HFF-Myc (cell line): ENCODE measurements around the gene AGT.

ENCODE experiments used
- DNase-seq: peaks from one replicate; pipeline ENCODE4 v3.0.0-alpha.2; 2011; ENCODE audit warnings: low read depth; ENCODE audit errors: extremely low read depth
- H3K4me3 ChIP-seq: replicated peaks from 2 replicates; pipeline ENCODE4 v1.5.1; 2011; ENCODE audit warnings: low read depth, mild to moderate bottlenecking, control low read depth, low read length
- TF ChIP-seq, protein P1 (sequence below): IDR thresholded peaks from 2 replicates; pipeline ENCODE4 v1.5.1; 2012; ENCODE audit warnings: mild to moderate bottlenecking, low read depth, low read length, control low read depth; ENCODE audit errors: missing control alignments

The AGT gene

DNA sequence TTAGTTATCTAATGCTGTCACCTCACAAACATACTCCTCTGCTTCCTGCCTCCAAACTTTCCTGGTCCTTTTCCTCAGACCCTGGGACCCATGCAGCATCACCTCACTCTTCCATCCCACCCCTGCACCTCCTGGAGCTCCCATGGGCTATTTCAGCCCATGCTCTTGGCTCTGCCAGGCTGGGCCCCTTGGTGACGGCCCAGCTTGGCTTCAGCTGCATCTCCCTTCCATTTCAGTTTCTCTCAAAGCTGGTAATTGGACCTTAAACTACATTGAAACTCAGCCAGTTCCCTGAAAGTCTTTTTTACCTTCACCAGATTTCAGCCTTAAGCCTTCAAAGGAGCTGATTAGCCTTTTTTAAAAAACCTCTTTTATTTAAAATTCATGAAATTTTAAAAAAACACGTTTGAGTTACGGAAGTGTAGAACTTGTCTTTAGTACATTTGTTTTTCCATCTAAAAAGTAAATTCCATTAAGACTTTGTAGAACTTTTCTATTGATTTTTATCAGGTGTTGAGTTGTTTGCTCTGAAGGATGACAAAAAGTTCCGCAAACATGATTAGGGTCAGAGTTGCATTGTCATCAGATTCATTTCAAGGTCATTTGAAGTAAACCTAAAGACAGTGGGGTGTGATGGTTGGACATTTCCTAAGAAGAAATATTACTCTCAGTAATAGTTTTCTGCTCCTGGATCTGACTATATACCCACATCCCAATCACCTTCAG lies 33.5 kb downstream of the AGT start:
- no peak overlapping the region for H3K4me3 ChIP-seq
- TF ChIP-seq, protein P1, sequence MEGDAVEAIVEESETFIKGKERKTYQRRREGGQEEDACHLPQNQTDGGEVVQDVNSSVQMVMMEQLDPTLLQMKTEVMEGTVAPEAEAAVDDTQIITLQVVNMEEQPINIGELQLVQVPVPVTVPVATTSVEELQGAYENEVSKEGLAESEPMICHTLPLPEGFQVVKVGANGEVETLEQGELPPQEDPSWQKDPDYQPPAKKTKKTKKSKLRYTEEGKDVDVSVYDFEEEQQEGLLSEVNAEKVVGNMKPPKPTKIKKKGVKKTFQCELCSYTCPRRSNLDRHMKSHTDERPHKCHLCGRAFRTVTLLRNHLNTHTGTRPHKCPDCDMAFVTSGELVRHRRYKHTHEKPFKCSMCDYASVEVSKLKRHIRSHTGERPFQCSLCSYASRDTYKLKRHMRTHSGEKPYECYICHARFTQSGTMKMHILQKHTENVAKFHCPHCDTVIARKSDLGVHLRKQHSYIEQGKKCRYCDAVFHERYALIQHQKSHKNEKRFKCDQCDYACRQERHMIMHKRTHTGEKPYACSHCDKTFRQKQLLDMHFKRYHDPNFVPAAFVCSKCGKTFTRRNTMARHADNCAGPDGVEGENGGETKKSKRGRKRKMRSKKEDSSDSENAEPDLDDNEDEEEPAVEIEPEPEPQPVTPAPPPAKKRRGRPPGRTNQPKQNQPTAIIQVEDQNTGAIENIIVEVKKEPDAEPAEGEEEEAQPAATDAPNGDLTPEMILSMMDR = no peak
- no peak for DNase-seq

DNA sequence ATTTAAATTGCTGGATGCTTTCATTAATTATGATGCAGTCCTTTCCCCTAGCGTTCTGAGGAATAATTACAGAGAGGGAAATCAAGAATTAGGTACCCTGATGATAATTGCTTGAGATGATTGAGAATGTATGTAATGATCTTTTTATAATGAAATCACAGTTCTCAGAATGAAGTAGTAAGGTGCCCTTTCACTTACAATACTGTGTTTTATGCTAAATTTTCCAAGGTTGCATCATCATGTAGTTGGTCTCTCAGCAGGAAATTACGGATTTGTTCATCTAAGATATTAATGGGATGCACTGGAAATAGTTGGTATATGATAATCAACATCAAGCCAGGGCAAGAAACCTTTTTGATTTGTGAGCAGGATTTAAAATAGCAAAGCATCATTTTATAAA lies 34.1 kb downstream of the AGT start:
- no peak overlapping the region for H3K4me3 ChIP-seq

DNA sequence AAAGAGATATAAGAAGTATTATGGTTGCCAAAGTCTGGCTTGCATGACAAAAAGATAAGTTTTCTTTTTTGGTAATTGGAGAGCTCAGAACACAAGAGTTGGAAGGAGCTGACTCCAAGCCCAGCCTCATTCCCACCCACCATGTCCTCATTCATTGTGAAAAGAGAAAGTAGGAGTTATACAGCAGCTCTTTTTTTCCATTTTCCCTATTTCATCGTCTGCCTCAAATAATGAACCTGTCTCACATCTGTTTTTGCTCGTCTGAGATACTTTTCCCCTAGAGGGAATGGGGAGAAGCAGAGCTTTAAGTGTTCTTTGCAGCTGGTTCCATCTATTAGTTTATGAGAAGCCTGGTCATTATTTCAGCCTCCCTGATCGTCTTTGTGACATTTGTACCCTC lies 34.7 kb downstream of the AGT start:
- DNase-seq = no peak
- no peak overlapping the region for H3K4me3 ChIP-seq
- TF ChIP-seq, protein P1 = no peak

More for the DNA sequence above, 34.1 kb downstream of the AGT start:
- DNase-seq = no peak
- TF ChIP-seq, protein P1 = no peak

DNA sequence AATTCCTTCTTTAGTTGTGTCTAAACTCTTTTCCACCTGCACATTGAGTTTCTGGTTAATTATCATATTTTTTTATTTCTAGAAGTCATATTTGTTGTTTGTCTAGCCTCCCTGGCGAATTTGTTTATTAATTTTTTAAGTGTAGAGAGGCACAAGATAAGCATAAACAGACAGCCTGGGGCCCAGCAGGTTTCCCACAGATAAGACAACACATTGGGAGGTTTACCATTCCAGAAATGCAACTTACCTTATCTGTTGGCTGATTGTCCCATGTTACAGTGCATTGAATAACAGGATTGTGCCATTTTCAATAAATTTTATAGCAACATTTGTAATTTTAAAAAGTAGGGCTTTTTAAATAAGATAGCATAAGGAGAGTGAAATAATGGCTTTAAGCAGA lies 36.7 kb downstream of the AGT start:
- no peak overlapping the region for H3K4me3 ChIP-seq
- no peak for DNase-seq
- TF ChIP-seq, protein P1 = no peak

DNA sequence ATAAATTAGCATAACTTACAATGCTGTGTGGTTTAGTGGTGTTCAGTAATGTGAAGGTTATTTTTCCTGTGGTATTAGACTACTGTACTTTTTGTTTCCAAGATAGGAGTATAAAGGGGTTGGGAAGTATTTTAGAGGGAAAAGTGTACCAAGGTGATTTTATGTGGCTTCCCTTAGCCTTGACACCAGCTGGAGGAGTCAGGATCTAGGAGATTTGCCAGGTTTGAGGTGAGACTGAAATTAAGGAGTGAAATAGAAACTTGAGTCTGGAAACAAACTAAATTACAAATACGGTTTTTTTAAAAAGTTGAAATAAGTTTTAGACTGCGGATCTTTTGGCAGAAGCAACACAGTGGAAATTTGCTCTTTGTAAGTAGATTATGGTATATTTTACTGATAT lies 39.3 kb downstream of the AGT start:
- TF ChIP-seq, protein P1 = no peak
- H3K4me3 ChIP-seq = no peak overlapping the region
- no peak for DNase-seq

DNA sequence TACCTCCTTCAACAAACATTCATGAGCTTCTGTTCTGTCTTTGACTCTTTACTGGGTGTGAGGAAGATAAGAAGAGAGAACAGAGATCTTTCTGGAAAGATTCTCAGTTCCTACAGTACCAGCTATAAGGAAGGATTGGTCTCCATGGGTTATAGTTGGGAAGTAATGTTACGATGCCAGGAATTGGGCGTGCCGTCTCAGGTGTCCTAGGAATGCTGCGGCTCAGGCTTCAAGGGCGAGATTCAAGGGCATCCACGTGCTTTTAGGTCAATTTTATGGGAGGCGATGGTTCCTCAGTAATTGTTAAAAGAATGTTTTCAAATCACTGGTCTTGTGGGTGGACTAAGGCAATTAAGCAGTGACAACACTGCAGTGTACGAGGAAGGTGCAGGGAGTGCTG lies 44.4 kb downstream of the AGT start:
- no peak overlapping the region for H3K4me3 ChIP-seq
- no peak for DNase-seq
- TF ChIP-seq, protein P1 = no peak

DNA sequence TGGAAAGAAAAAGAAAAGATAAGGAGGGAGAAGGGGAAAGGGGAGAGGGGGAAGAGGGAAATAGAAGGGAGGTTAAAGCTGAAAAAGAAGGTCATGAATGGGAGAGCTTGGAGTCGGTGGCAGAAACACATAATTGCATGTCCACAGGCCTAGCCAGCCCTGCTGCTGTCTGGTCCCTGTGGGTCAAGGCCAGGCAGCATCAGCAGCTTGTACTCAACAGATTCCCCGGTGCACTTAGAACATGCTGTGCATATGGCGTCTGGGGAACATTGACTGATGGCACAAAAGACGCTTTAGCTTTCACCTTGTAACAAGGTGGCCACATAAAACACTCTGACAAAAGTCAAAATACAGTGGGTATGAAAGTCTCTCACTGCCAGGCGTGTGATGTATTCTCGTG lies 45.7 kb downstream of the AGT start:
- H3K4me3 ChIP-seq = no peak overlapping the region
- TF ChIP-seq, protein P1 = no peak
- no peak for DNase-seq
